ENCODE results near the gene HOXD13. TPM values are rescaled to one million over a fixed set of nuclear protein-coding genes. Genes with fewer than 3 reads are reported as not detected.

Gene HOXD13
- total RNA-seq, 2 donors from 2014 or later: 0.32 to 0.77 TPM

DNA sequence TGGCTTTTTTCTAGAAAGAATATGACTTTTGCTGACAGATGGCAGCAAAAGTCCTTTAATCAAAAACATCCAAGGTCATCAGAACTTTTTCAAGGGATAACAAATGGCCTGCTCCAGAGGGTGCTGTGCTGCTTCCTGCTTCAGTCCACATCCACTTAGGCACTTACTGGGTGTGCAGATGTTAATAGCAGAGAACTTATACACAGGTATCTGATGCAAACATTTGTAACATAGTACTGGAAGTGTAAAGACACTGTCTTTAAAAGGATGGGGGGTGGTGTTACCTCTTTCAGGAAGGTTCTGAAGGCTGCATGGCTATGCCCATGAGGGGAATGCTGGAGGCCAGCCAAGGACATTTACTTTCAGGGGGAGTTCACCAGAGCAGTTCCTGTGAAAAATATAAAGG, 42.5 kb downstream of the HOXD13 start:
- DNase-seq: no peak
- peaks cover 12% of the 10 kb centered on the region for H3K27me3 ChIP-seq
- no peaks in the 10 kb centered on the region for H3K4me1 ChIP-seq
- no peak overlapping the region for H3K4me3 ChIP-seq
- intact Hi-C loops (cut with DNase I): no loop called here
- TF ChIP-seq, protein P1, sequence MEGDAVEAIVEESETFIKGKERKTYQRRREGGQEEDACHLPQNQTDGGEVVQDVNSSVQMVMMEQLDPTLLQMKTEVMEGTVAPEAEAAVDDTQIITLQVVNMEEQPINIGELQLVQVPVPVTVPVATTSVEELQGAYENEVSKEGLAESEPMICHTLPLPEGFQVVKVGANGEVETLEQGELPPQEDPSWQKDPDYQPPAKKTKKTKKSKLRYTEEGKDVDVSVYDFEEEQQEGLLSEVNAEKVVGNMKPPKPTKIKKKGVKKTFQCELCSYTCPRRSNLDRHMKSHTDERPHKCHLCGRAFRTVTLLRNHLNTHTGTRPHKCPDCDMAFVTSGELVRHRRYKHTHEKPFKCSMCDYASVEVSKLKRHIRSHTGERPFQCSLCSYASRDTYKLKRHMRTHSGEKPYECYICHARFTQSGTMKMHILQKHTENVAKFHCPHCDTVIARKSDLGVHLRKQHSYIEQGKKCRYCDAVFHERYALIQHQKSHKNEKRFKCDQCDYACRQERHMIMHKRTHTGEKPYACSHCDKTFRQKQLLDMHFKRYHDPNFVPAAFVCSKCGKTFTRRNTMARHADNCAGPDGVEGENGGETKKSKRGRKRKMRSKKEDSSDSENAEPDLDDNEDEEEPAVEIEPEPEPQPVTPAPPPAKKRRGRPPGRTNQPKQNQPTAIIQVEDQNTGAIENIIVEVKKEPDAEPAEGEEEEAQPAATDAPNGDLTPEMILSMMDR (IDR thresholded peaks at IDR 0.05): no peak
- H3K36me3 ChIP-seq: no peaks in the 10 kb centered on the region
- H3K9ac ChIP-seq (ENCODE audit: low read depth in 2 of 2, low read length in 2 of 2): peak overlapping the region in 1 of 2 donors; percentile 28
- peak overlapping the region; percentile 46 for H3K27ac ChIP-seq
- no peaks in the 10 kb centered on the region for H3K9me3 ChIP-seq

DNA sequence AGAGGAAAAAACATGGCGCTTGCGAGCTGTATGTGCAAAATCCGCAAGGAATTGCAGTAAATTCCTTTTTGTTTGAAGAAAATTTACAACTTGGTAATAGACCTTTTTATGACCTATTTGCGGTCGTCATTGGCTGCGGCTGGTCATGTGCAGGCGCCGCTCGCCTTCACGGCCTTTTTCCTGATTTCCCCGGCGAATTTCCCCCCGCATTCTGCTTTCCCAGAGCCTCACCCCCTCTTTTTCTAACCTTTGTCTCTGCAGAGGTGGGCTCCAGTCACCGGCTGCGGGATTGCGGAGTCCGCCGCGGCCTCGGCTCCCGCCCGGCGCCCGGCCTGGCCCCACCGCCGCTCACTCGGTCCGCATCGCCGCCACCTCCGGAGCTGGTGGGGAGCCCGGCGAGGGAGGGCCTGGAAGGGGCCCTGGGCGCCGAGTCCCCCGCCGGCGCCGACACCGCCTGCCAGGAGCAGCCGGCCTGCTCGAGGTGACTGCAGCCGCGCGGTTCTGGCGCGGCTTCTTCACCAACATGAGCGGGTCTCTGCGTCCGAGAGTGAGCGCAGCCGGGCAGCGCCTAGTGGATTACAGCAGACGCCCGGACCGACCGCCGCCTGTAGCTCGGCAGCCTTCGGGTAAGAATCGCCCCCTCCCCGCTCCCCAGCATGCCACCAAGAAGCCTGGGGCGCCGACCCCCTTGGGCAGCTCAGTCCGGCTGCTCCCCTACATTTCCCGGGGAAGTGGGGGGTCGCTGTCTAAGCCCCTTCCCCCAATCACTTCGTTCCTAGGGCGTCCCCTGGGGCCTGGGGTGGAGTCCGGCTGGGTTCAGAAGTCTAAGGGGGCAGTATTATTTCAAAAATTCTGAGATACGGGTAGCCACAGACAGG, 44.1 kb downstream of the HOXD13 start:
- intact Hi-C loops (cut with DNase I): no loop called here
- Histone ChIP-seq H3K9me3 (no peaks in the 10 kb centered on the region), H3K27me3 (peaks cover 4% of the 10 kb centered on the region), H3K27ac (peak overlapping the region; percentile 82), H3K4me3 (peak overlapping the region; percentile 60), H3K36me3 (no peaks in the 10 kb centered on the region), H3K9ac (ENCODE audit: low read depth in 2 of 2, low read length in 2 of 2) (peak overlapping the region; percentile 76 to 86), H3K4me1 (no peaks in the 10 kb centered on the region)
- TF ChIP-seq, protein P1 (IDR thresholded peaks at IDR 0.05): no peak
- peak; percentile 63 for DNase-seq

DNA sequence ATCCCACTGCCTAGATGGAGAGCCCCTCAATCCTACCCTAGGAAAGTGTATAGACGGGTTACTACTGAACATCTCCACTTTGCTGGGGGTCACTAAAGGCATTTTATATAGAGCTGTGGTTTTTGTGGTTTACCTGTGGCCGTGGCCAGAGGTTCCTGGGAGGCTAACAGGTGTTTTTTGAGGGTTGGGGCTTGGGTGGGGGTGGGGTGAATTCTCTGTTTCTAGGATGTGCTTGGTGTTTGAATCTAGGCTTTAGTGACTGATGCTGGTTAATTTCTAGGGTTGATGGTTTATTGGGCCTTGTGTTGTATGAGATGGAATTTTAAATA, 44.7 kb downstream of the HOXD13 start:
- peaks cover 4% of the 10 kb centered on the region for H3K27me3 ChIP-seq
- no peaks in the 10 kb centered on the region for H3K36me3 ChIP-seq
- TF ChIP-seq, protein P1 (IDR thresholded peaks at IDR 0.05): no peak
- DNase-seq: no peak
- no peaks in the 10 kb centered on the region for H3K4me1 ChIP-seq
- peak overlapping the region; percentile 60 for H3K4me3 ChIP-seq
- H3K27ac ChIP-seq: peak overlapping the region; percentile 82
- intact Hi-C loops (cut with DNase I): no loop called here
- peak overlapping the region; percentile 76 to 86 for H3K9ac ChIP-seq (ENCODE audit: low read depth in 2 of 2, low read length in 2 of 2)
- H3K9me3 ChIP-seq: no peaks in the 10 kb centered on the region

DNA sequence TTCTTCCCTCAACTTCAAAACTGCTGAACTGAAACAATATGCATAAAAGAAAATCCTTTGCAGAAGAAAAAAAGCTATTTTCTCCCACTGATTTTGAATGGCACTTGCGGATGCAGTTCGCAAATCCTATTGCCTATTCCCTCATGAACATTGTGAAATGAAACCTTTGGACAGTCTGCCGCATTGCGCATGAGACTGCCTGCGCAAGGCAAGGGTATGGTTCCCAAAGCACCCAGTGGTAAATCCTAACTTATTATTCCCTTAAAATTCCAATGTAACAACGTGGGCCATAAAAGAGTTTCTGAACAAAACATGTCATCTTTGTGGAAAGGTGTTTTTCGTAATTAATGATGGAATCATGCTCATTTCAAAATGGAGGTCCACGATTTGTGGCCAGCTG, 45.4 kb downstream of the HOXD13 start:
- no peaks in the 10 kb centered on the region for H3K4me1 ChIP-seq
- H3K4me3 ChIP-seq: no peak overlapping the region
- DNase-seq: no peak
- TF ChIP-seq, protein P1 (IDR thresholded peaks at IDR 0.05): no peak
- no peaks in the 10 kb centered on the region for H3K36me3 ChIP-seq
- H3K9me3 ChIP-seq: no peaks in the 10 kb centered on the region
- H3K27me3 ChIP-seq: peaks cover 4% of the 10 kb centered on the region
- H3K27ac ChIP-seq: no peak overlapping the region
- intact Hi-C loops (cut with DNase I): no loop called here
- no peak overlapping the region for H3K9ac ChIP-seq (ENCODE audit: low read depth in 2 of 2, low read length in 2 of 2)

DNA sequence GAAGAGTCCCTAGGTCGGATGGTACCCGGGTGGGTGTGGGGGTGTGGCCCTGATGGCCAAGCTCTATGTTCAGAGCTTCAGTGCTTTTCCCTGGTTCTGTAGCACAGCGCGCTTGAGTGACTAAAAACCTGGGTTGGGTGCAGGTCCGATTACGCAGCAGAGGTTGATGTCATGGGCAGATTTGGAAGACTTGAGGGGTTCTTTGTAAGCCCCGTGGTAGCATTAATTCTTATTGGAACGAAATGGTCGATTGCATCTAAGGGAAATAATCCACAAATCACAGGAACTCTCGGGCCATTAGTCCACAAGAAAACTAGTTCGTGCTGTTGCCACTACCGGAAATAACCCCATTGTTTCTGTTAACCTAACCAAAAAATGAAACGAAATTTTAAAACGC, 46.0 kb downstream of the HOXD13 start:
- DNase-seq: no peak
- TF ChIP-seq, protein P1 (IDR thresholded peaks at IDR 0.05): no peak
- H3K36me3 ChIP-seq: no peaks in the 10 kb centered on the region
- intact Hi-C loops (cut with DNase I): no loop called here
- H3K9me3 ChIP-seq: no peaks in the 10 kb centered on the region
- H3K4me1 ChIP-seq: no peaks in the 10 kb centered on the region
- peak overlapping the region in 1 of 2 donors; percentile 46 for H3K9ac ChIP-seq (ENCODE audit: low read depth in 2 of 2, low read length in 2 of 2)
- H3K27me3 ChIP-seq: peaks cover 4% of the 10 kb centered on the region
- H3K4me3 ChIP-seq: no peak overlapping the region
- H3K27ac ChIP-seq: no peak overlapping the region
